Fibroblast of the aortic adventitia (primary cell): ENCODE data around the gene TRIM56. TPM values are rescaled to one million over a fixed set of nuclear protein-coding genes. Genes with fewer than 3 reads are reported as not detected.
"Not testable (repeated sequence)": the region's sequence is repeated elsewhere in the genome, so short reads cannot be mapped to it uniquely, and the experiment has no call there.

ENCODE experiments used
- DNase-seq: peaks from one replicate; pipeline ENCODE4 v3.0.0-alpha.2; 2010; ENCODE audit warnings: low read depth
- H3K4me3 ChIP-seq: 2 replicates; pipeline ENCODE4 v1.5.1; 2011; ENCODE audit warnings: low read depth, mild to moderate bottlenecking, control low read depth, low read length, moderate library complexity
- total RNA-seq: library from RNA; depleted of rRNA; stranded (reverse); fragments of >200 nt; gene quantifications from 2 replicates; pipeline ENCODE4 v1.2.3, GENCODE V29; 2012; ENCODE audit warnings: low replicate concordance
- TF ChIP-seq, protein P1 (sequence below): IDR thresholded peaks from 2 replicates; pipeline ENCODE4 v1.5.1; 2011; ENCODE audit warnings: mild to moderate bottlenecking, low read length, control low read depth, inconsistent platforms; ENCODE audit not compliant: insufficient read depth

Gene TRIM56
- total RNA-seq, 1 donor: 10.0 TPM

GRCh38 chr7:101099969-101100781 is 14.9 kb downstream of the TRIM56 start:
- TF ChIP-seq, protein P1, sequence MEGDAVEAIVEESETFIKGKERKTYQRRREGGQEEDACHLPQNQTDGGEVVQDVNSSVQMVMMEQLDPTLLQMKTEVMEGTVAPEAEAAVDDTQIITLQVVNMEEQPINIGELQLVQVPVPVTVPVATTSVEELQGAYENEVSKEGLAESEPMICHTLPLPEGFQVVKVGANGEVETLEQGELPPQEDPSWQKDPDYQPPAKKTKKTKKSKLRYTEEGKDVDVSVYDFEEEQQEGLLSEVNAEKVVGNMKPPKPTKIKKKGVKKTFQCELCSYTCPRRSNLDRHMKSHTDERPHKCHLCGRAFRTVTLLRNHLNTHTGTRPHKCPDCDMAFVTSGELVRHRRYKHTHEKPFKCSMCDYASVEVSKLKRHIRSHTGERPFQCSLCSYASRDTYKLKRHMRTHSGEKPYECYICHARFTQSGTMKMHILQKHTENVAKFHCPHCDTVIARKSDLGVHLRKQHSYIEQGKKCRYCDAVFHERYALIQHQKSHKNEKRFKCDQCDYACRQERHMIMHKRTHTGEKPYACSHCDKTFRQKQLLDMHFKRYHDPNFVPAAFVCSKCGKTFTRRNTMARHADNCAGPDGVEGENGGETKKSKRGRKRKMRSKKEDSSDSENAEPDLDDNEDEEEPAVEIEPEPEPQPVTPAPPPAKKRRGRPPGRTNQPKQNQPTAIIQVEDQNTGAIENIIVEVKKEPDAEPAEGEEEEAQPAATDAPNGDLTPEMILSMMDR: no peak
- peak overlapping the region; percentile 28 for H3K4me3 ChIP-seq
- DNase-seq: peak; percentile 97

DNA sequence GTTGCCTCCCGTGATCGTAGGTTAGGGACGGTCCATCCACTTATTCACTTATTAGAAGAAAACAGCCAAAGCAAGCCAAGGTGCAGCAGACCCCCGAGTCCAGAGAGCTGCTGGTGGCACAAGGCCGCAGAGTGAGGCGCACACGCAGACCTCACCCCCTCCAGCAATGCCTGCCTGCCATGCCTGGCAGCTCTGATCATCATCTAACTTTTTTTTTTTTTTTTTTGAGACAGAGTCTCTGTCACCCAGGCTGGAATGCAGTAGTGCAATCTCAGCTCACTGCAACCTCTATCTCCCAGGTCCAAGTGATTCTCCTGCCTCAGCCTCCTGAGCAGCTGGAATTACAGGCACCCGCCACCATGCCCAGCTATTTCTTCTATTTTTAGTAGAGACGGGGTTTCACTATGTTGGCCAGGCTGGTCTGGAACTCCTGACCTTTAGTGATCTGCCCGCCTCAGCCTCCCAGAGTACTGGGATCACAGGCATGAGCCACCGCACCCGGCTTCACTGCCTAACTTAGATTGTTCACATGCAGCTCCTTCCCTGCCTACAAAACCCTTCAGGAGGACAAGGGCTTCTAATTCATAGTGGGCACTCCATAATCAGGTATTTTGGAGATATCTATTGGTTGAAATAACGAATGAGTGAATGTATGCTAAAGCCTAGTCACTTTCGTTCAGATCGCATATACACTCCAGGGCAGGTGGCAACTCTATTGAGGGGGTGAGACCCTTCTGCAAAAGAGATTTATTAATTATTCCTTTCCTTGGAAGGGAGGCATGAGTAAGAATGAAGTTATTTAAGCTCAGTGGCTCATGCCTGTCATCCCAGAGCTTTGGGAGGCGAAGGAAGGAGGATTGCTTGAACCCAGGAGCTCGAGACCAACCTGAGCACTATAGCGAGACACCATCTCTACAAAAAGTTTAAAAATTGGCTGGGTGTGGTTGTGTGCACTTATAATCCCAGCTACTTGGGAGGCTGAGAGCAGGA is 15.9 kb downstream of the TRIM56 start:
- TF ChIP-seq, protein P1: no peak
- DNase-seq: no peak
- H3K4me3 ChIP-seq: no peak overlapping the region

GRCh38 chr7:101102026-101102425 is 16.7 kb downstream of the TRIM56 start:
- TF ChIP-seq, protein P1: no peak
- H3K4me3 ChIP-seq: no peak overlapping the region
- no peak for DNase-seq

DNA sequence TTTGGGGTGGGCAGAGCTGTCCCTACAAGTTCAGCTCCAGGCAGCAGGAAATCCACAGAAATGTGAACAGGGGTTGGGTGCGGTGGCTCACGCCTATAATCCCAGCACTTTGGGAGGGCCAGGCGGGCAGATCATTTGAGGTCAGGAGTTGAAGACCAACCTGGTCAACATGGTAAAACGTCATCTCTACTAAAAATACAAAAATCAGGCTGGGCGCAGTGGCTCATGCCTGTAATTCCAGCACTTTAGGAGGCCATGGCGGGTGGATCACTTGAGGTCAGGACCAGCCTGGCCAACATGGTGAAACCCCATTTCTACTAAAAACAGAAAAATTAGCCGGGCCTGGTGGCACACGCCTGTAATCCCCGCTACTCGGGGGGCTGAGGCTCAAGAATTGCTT is 18.4 kb downstream of the TRIM56 start:
- DNase-seq, H3K4me3 ChIP-seq: not testable (repeated sequence)

DNA sequence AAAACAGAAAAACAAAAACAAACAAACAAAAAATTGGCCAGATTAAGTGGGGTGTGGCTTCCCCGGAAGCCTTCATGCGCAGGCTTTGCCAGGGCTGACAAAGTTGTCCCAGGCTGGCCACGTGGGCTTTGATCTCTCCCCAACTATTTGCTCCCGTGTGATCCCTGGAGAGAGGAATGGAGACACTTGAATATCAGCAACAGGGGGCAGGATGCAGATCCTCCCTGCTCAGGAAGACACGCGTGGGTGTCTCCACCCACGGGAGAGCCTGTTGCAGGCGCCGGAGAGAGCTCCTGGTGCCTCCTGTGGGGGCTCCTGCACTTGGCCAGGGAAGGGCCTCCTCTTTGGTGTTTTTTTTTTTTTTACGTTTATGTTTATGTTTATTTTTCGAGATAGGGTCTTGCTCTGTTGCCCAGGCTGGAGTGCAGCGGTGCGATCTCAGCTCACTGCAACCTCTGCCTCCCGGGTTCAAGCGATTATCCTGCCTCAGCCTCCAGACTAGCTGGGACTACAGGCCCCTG is 19.0 kb downstream of the TRIM56 start:
- H3K4me3 ChIP-seq: no peak overlapping the region
- TF ChIP-seq, protein P1: no peak
- no peak for DNase-seq

DNA sequence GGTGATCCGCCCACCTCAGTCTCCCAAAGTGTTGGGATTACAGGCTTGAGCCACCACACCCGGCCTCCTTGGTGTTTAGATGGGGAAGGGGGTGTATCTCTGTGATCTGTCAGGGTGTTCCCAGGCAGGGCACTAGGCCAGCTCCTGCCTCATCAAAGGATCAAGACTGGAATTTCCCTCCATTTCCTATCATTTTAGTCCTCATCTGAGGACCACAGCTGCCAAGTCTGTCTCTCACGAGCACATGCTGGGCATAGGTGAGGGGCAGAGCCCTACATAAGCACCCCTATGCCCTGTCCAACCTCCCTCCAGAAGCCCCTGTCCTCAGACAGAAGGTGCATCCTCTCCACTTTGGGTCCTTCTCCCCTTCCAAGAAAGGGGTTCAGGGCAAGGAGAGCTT is 19.5 kb downstream of the TRIM56 start:
- DNase-seq: no peak
- no peak overlapping the region for H3K4me3 ChIP-seq
- TF ChIP-seq, protein P1: no peak

DNA sequence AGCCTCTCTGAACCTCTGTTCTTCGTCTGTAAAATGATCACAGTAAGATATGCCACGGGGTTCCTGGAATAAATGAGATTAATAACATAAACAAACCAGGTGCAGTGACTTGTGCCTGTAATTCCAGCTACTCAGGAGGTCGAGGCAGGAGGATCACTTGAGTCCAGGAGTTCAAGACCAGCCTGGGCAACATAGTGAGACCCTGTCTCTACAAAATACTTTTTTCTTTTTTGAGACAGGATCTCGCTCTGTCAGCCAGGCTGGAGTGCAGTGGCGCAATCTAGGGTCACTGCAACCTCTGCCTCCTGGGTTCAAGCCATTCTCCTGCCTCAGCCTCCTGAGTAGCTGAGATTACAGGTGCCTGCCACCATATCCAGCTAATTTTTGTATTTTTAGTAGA is 20.0 kb downstream of the TRIM56 start:
- not testable (repeated sequence) for H3K4me3 ChIP-seq, DNase-seq
